Middle frontal gyrus (tissue), 1 donor: ENCODE measurements around the gene INO80D.
A peak's percentile ranks its signal among the peaks of the same experiment; 100 is the strongest.
"Not testable (repeated sequence)": the region's sequence is repeated elsewhere in the genome, so short reads cannot be mapped to it uniquely, and the experiment has no call there.

Experiments
- DNase-seq: peaks from one replicate; pipeline ENCODE4 v3.0.0-alpha.2; 2015; ENCODE audit warnings: low spot score; ENCODE audit errors: extremely low spot score

INO80D gene

GRCh38 chr2:206084870-206085741 lies 868 bp downstream of the INO80D start:
- no peak for DNase-seq

GRCh38 chr2:206084439-206084869 lies 1.5 kb downstream of the INO80D start:
- peak; percentile 39 for DNase-seq

GRCh38 chr2:206083602-206084438 lies 2.2 kb downstream of the INO80D start:
- DNase-seq = no peak

- no peak for DNase-seq
Measured at GRCh38 chr2:206082298-206082843, 3.6 kb downstream of the INO80D start.

- DNase-seq = no peak
Measured at GRCh38 chr2:206080927-206081326, 5.0 kb downstream of the INO80D start.

GRCh38 chr2:206079699-206080465 lies 6.1 kb downstream of the INO80D start:
- DNase-seq = no peak

GRCh38 chr2:206077879-206078278 lies 8.1 kb downstream of the INO80D start:
- DNase-seq = not testable (repeated sequence)

- no peak for DNase-seq
Measured at GRCh38 chr2:206075113-206075512, 10.9 kb downstream of the INO80D start.

GRCh38 chr2:206071807-206072206 lies 14.2 kb downstream of the INO80D start:
- DNase-seq = no peak

GRCh38 chr2:206069417-206069816 lies 16.6 kb downstream of the INO80D start:
- no peak for DNase-seq

GRCh38 chr2:206068207-206068606 lies 17.8 kb downstream of the INO80D start:
- DNase-seq = no peak

GRCh38 chr2:206064077-206064476 lies 21.9 kb downstream of the INO80D start:
- no peak for DNase-seq

GRCh38 chr2:206063635-206064034 lies 22.3 kb downstream of the INO80D start:
- DNase-seq = no peak

- DNase-seq = no peak
Measured at GRCh38 chr2:206062724-206063123, 23.2 kb downstream of the INO80D start.

GRCh38 chr2:206056286-206056685 lies 29.7 kb downstream of the INO80D start:
- DNase-seq = no peak

GRCh38 chr2:206054952-206055351 lies 31.0 kb downstream of the INO80D start:
- no peak for DNase-seq

GRCh38 chr2:206051912-206052311 lies 34.1 kb downstream of the INO80D start:
- DNase-seq = no peak

- DNase-seq = no peak
Measured at GRCh38 chr2:206049392-206049791, 36.6 kb downstream of the INO80D start.

GRCh38 chr2:206045251-206045650 lies 40.7 kb downstream of the INO80D start:
- DNase-seq = no peak

GRCh38 chr2:206040525-206040924 lies 45.4 kb downstream of the INO80D start:
- DNase-seq = no peak

GRCh38 chr2:206035393-206035792 lies 50.6 kb downstream of the INO80D start:
- not testable (repeated sequence) for DNase-seq
